ENCODE data around the gene QSOX2.
"Not testable (repeated sequence)": the region's sequence is repeated elsewhere in the genome, so short reads cannot be mapped to it uniquely, and the experiment has no call there.

The QSOX2 gene

GRCh38 chr9:136266641-136267040 lies 21.0 kb upstream of the QSOX2 start:
- DNase-seq (ENCODE audit: low read depth in 2 of 2), result not testable (repeated sequence)

- no peak for DNase-seq (ENCODE audit: low read depth in 2 of 2)
These were observed 20.1 kb upstream of the QSOX2 start for GRCh38 chr9:136265561-136266355.

GRCh38 chr9:136264441-136265405 lies 19.1 kb upstream of the QSOX2 start:
- DNase-seq (ENCODE audit: low read depth in 2 of 2), result no peak

GRCh38 chr9:136264031-136264430 lies 18.4 kb upstream of the QSOX2 start:
- DNase-seq (ENCODE audit: low read depth in 2 of 2), result no peak

GRCh38 chr9:136262671-136263178 lies 17.1 kb upstream of the QSOX2 start:
- no peak for DNase-seq (ENCODE audit: low read depth in 2 of 2)

GRCh38 chr9:136261686-136262430 lies 16.2 kb upstream of the QSOX2 start:
- DNase-seq (ENCODE audit: low read depth in 2 of 2), result no peak

- DNase-seq (ENCODE audit: low read depth in 2 of 2), result no peak
These were observed 15.4 kb upstream of the QSOX2 start for GRCh38 chr9:136260936-136261472.

GRCh38 chr9:136260521-136260920 lies 14.9 kb upstream of the QSOX2 start:
- no peak for DNase-seq (ENCODE audit: low read depth in 2 of 2)

- DNase-seq (ENCODE audit: low read depth in 2 of 2), result no peak
These were observed 14.2 kb upstream of the QSOX2 start for GRCh38 chr9:136259836-136260235.

- DNase-seq (ENCODE audit: low read depth in 2 of 2), result no peak
These were observed 13.9 kb upstream of the QSOX2 start for GRCh38 chr9:136259517-136259813.

GRCh38 chr9:136258786-136259516 lies 13.3 kb upstream of the QSOX2 start:
- no peak for DNase-seq (ENCODE audit: low read depth in 2 of 2)

- DNase-seq (ENCODE audit: low read depth in 2 of 2), result no peak
These were observed 12.7 kb upstream of the QSOX2 start for GRCh38 chr9:136258299-136258625.

- DNase-seq (ENCODE audit: low read depth in 2 of 2), result no peak
These were observed 12.0 kb upstream of the QSOX2 start for GRCh38 chr9:136257381-136258298.

- no peak for DNase-seq (ENCODE audit: low read depth in 2 of 2)
These were observed 10.6 kb upstream of the QSOX2 start for GRCh38 chr9:136255896-136256890.

- DNase-seq (ENCODE audit: low read depth in 2 of 2), result no peak
These were observed 9.5 kb upstream of the QSOX2 start for GRCh38 chr9:136255166-136255538.

- DNase-seq (ENCODE audit: low read depth in 2 of 2), result no peak
These were observed 9.0 kb upstream of the QSOX2 start for GRCh38 chr9:136254381-136255165.

- DNase-seq (ENCODE audit: low read depth in 2 of 2), result no peak
These were observed 7.9 kb upstream of the QSOX2 start for GRCh38 chr9:136253246-136254130.

Data from fibroblast of skin of left quadriceps (primary cell).